Endodermal cell (in vitro differentiated cells): ENCODE data around the gene KRTAP10-7. TPM values are rescaled to one million over a fixed set of nuclear protein-coding genes. Genes with fewer than 3 reads are reported as not detected.

ENCODE experiments used
- DNase-seq: peaks from one replicate; pipeline ENCODE4 v3.0.0-alpha.2; 2017
- H3K27ac ChIP-seq: 2 replicates; pipeline ENCODE4 v1.5.1; 2013; ENCODE audit warnings: mild to moderate bottlenecking, low read depth, low read length, moderate library complexity
- H3K27me3 ChIP-seq: 2 replicates; pipeline ENCODE4 v1.6.1; 2013; ENCODE audit warnings: mild to moderate bottlenecking, low read length, moderate library complexity; ENCODE audit not compliant: insufficient read depth, control insufficient read depth, poor library complexity, severe bottlenecking
- H3K36me3 ChIP-seq: 2 replicates; pipeline ENCODE4 v1.7.0; 2013; ENCODE audit warnings: mild to moderate bottlenecking, low read length, moderate library complexity; ENCODE audit not compliant: control insufficient read depth, insufficient read depth
- H3K4me1 ChIP-seq: one replicate; pipeline ENCODE4 v1.7.0; 2013; ENCODE audit warnings: low read length; ENCODE audit not compliant: control insufficient read depth, insufficient read depth
- H3K4me3 ChIP-seq: 2 replicates; pipeline ENCODE4 v1.5.1; 2013; ENCODE audit warnings: mild to moderate bottlenecking, low read length, moderate library complexity
- H3K9ac ChIP-seq: 2 replicates; pipeline ENCODE4 v1.6.1; 2013; ENCODE audit warnings: mild to moderate bottlenecking, low read length, moderate library complexity; ENCODE audit not compliant: poor library complexity, severe bottlenecking; ENCODE audit errors: extremely low read depth
- H3K9me3 ChIP-seq: 2 replicates; pipeline ENCODE4 v1.6.1; 2013; ENCODE audit warnings: mild to moderate bottlenecking, low read length, moderate library complexity; ENCODE audit not compliant: control insufficient read depth
- H3K27ac Mint-ChIP-seq: 2 replicates; pipeline ENCODE4 v1.8.0; 2020; ENCODE audit warnings: mixed read lengths
- H3K27me3 Mint-ChIP-seq: 2 replicates; pipeline ENCODE4 v1.8.0; 2021; ENCODE audit warnings: mild to moderate bottlenecking, mixed read lengths; ENCODE audit not compliant: insufficient read depth
- H3K36me3 Mint-ChIP-seq: 2 replicates; pipeline ENCODE4 v1.8.0; 2020; ENCODE audit warnings: low read depth, mixed read lengths
- H3K4me1 Mint-ChIP-seq: 2 replicates; pipeline ENCODE4 v1.8.0; 2020; ENCODE audit warnings: mixed read lengths
- H3K4me3 Mint-ChIP-seq: 2 replicates; pipeline ENCODE4 v1.8.0; 2020; ENCODE audit warnings: mild to moderate bottlenecking, moderate library complexity, mixed read lengths
- H3K9me3 Mint-ChIP-seq: 2 replicates; pipeline ENCODE4 v1.8.0; 2020; ENCODE audit warnings: mild to moderate bottlenecking, mixed read lengths
- WGBS, 2 experiments: methylation state at CpG; one replicate each; pipeline versions ENCODE4 v1.1.5 to v1.1.7; 2013; ENCODE audit warnings: missing lambda C conversion rate in 2 of 2, mixed read lengths in 1 of 2; ENCODE audit not compliant: insufficient coverage in 1 of 2, insufficient read length in 1 of 2; 5-methylcytosine and 5-hydroxymethylcytosine counted together
- total RNA-seq, 2 donors: library from RNA; stranded (reverse); fragmentation: NEBNext Ultra II Directional in 1 of 2; extraction: Animal tissue kit (Norgen Biotek cat#: 25700) in 1 of 2; gene quantifications; 2 replicates in 1 of 2; 3 replicates in 1 of 2; pipeline ENCODE4 v1.2.1, GENCODE V29; 2021
- TF ChIP-seq, protein P1 (sequence below): fragments of 200-600 bp; sonication (generic); conservative IDR thresholded peaks from 2 replicates; pipeline ENCODE4 v1.5.0; 2021; ENCODE audit warnings: antibody characterized with exemption, mild to moderate bottlenecking

KRTAP10-7 gene
- total RNA-seq, 2 donors from 2014 or later: not detected

DNA sequence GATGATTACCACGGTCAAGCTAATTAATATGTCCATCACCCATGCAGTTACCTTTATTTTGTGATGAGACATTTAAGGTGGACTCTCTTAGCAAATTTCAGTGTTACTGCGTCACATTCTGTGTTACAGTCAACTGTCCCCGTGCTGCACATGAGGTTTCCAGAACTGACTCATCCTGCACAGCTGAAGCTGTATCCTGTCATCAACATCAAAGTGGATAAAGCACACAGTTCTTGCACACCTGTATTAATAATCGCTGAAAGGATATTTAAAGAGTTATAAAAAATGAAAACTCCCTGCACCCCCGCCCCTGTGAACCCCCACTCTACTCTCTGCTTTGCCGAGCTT is 16.6 kb upstream of the KRTAP10-7 start:
- Mint-ChIP-seq H3K4me3 (no peak overlapping the region), H3K27ac (no peak overlapping the region), H3K36me3 (no peaks in the 10 kb centered on the region), H3K9me3 (peaks cover 17% of the 10 kb centered on the region), H3K4me1 (peaks cover 5% of the 10 kb centered on the region), H3K27me3 (peaks cover 7% of the 10 kb centered on the region)
- TF ChIP-seq, protein P1, sequence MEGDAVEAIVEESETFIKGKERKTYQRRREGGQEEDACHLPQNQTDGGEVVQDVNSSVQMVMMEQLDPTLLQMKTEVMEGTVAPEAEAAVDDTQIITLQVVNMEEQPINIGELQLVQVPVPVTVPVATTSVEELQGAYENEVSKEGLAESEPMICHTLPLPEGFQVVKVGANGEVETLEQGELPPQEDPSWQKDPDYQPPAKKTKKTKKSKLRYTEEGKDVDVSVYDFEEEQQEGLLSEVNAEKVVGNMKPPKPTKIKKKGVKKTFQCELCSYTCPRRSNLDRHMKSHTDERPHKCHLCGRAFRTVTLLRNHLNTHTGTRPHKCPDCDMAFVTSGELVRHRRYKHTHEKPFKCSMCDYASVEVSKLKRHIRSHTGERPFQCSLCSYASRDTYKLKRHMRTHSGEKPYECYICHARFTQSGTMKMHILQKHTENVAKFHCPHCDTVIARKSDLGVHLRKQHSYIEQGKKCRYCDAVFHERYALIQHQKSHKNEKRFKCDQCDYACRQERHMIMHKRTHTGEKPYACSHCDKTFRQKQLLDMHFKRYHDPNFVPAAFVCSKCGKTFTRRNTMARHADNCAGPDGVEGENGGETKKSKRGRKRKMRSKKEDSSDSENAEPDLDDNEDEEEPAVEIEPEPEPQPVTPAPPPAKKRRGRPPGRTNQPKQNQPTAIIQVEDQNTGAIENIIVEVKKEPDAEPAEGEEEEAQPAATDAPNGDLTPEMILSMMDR: no peak
- 91 to 92% methylated on average over 6 of the region's 6 CpGs for WGBS, 2 experiments
- H3K27me3 ChIP-seq: no peaks in the 10 kb centered on the region
- H3K4me3 ChIP-seq: no peak overlapping the region
- no peaks in the 10 kb centered on the region for H3K4me1 ChIP-seq
- H3K36me3 ChIP-seq: no peaks in the 10 kb centered on the region
- H3K27ac ChIP-seq: no peak overlapping the region
- H3K9ac ChIP-seq: no peak overlapping the region
- peaks cover 9% of the 10 kb centered on the region for H3K9me3 ChIP-seq
- no peak for DNase-seq

DNA sequence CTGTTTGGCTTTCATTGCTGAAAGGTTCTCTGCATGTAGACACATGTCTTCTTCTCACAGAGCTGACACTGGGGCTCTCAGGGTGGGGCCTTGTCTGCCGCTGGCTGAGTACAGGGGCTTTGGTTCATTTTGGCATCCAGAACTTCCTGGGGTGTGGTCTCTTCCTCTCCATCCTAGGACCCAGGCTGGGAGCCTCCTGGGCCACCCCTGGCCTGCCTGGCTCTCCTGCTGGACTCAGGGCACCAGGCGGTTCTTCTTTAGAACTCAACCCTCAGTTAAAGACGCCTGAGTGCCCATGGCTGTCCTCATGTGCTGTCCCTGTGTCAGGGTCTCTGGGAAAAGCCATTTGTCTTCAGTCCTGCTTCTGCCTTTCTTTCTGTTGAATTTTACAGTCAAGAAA is 14.5 kb upstream of the KRTAP10-7 start:
- no peaks in the 10 kb centered on the region for H3K36me3 ChIP-seq
- Mint-ChIP-seq H3K4me3 (no peak overlapping the region), H3K27ac (no peak overlapping the region), H3K4me1 (peaks cover 5% of the 10 kb centered on the region), H3K36me3 (no peaks in the 10 kb centered on the region), H3K9me3 (peaks cover 17% of the 10 kb centered on the region), H3K27me3 (peaks cover 3% of the 10 kb centered on the region)
- no peaks in the 10 kb centered on the region for H3K4me1 ChIP-seq
- peaks cover 9% of the 10 kb centered on the region for H3K9me3 ChIP-seq
- 84 to 100% methylated on average over 3 of the region's 3 CpGs for WGBS, 2 experiments
- no peak overlapping the region for H3K4me3 ChIP-seq
- H3K27ac ChIP-seq: no peak overlapping the region
- no peaks in the 10 kb centered on the region for H3K27me3 ChIP-seq
- no peak for DNase-seq
- no peak overlapping the region for H3K9ac ChIP-seq
- TF ChIP-seq, protein P1: no peak

DNA sequence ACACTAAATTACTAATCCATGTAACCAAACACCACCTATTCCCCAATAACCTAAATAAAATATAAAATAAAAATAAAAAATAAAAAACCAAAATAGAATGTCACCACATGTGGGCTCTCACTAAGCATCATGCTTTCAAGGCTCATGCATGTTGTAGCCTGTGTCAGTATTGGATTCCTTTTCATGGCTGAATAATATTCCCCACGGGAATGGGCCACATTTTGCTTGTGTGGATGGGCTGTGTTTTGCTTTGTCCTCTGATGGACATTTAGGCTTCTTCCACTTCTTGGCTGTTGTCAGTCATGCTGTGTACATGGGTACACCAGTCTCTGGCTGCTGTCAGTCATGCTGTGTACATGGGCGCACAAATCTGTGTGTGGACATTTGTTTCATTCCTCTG is 11.3 kb upstream of the KRTAP10-7 start:
- TF ChIP-seq, protein P1: no peak
- H3K9ac ChIP-seq: no peak overlapping the region
- no peaks in the 10 kb centered on the region for H3K4me1 ChIP-seq
- Mint-ChIP-seq H3K36me3 (no peaks in the 10 kb centered on the region), H3K4me1 (peaks cover 9% of the 10 kb centered on the region), H3K9me3 (peaks cover 6% of the 10 kb centered on the region), H3K4me3 (no peak overlapping the region), H3K27ac (no peak overlapping the region), H3K27me3 (peaks cover 1% of the 10 kb centered on the region)
- no peaks in the 10 kb centered on the region for H3K36me3 ChIP-seq
- no peak overlapping the region for H3K27ac ChIP-seq
- no peaks in the 10 kb centered on the region for H3K9me3 ChIP-seq
- 83 to 94% methylated on average over 1 to 2 of the region's 2 CpGs for WGBS, 2 experiments
- no peaks in the 10 kb centered on the region for H3K27me3 ChIP-seq
- no peak for DNase-seq
- H3K4me3 ChIP-seq: no peak overlapping the region
